Panc1 (cell line): ENCODE data around the gene ITPR2. TPM values are rescaled to one million over a fixed set of nuclear protein-coding genes. Genes with fewer than 3 reads are reported as not detected.

Experiments used
- ATAC-seq: fragments of 200-7000 bp; cut with Tn5 transposase; 2 replicates; pipeline ENCODE4 v1.9.1; 2020; ENCODE audit warnings: mild to moderate bottlenecking, moderate library complexity
- BruUV-seq: library from RNA; stranded (reverse); fragments of 400-500 nt; replicated peaks from 2 replicates; lab custom pipeline; 2021; lab: Mats Ljungman, UMichigan
- CTCF ChIA-PET: fragments of 300-600 bp; sonication (Branson Sonifier 250); formaldehyde crosslinking; loops from one replicate; lab custom pipeline; 2022; ENCODE audit warnings: antibody characterized with exemption; lab: Charles Lee
- POLR2A ChIA-PET: fragments of 300-600 bp; sonication (Branson Sonifier 250); formaldehyde crosslinking; loops from one replicate; lab custom pipeline; 2022; ENCODE audit warnings: antibody characterized with exemption; lab: Charles Lee
- DNase-seq: peaks from one replicate; pipeline ENCODE4 v3.0.0-alpha.2; 2010; ENCODE audit warnings: low read depth, low spot score
- H3K27ac ChIP-seq: 2 replicates; pipeline ENCODE4 v1.5.1; 2011; ENCODE audit warnings: mild to moderate bottlenecking, low read length, inconsistent platforms
- H3K27me3 ChIP-seq: fragments of 200-500 bp; sonication (Bioruptor generic); 2 replicates; pipeline ENCODE4 v1.6.0; 2014; ENCODE audit warnings: low read length, inconsistent platforms; ENCODE audit not compliant: control insufficient read depth, insufficient read depth
- H3K36me3 ChIP-seq: fragments of 200-500 bp; sonication (Bioruptor generic); 2 replicates; pipeline ENCODE4 v1.5.1; 2014; ENCODE audit warnings: inconsistent platforms, mild to moderate bottlenecking, low read length, moderate library complexity; ENCODE audit not compliant: control insufficient read depth, insufficient read depth
- H3K4me1 ChIP-seq: 2 replicates; pipeline ENCODE4 v1.5.1; 2011; ENCODE audit warnings: inconsistent platforms, mild to moderate bottlenecking, low read length, moderate library complexity; ENCODE audit not compliant: control insufficient read depth, insufficient read depth
- H3K4me3 ChIP-seq, 2 experiments: 2 replicates each; pipeline ENCODE4 v1.5.1; 2011 to 2012; ENCODE audit warnings: low read depth in 2 of 2, low read length in 2 of 2, mild to moderate bottlenecking in 2 of 2, inconsistent platforms in 1 of 2, moderate library complexity in 1 of 2
- H3K9me3 ChIP-seq: fragments of 200-500 bp; sonication (Bioruptor generic); 2 replicates; pipeline ENCODE4 v1.5.1; 2014; ENCODE audit warnings: low read depth, mild to moderate bottlenecking, inconsistent platforms, low read length, moderate library complexity; ENCODE audit not compliant: control insufficient read depth, insufficient read depth
- CTCF ChIP-seq: fragments of 450-650 bp; IDR thresholded peaks from 2 replicates; pipeline ENCODE4 v1.5.1; 2017; ENCODE audit warnings: mild to moderate bottlenecking
- POLR2AphosphoS5 ChIP-seq: IDR thresholded peaks from 2 replicates; pipeline ENCODE4 v1.6.1; 2012; ENCODE audit warnings: mild to moderate bottlenecking, low read depth, low read length, moderate library complexity
- REST ChIP-seq, 2 experiments: IDR thresholded peaks; 2 replicates each; pipeline ENCODE4 v1.6.1; 2011 to 2012; ENCODE audit warnings: low read depth in 2 of 2, control low read depth in 1 of 2, low read length in 1 of 2, mild to moderate bottlenecking in 1 of 2, moderate library complexity in 1 of 2; ENCODE audit not compliant: insufficient read depth in 1 of 2
- SIN3A ChIP-seq: IDR thresholded peaks from 2 replicates; pipeline ENCODE4 v1.6.1; 2012; ENCODE audit warnings: low read depth, mild to moderate bottlenecking, low read length, moderate library complexity, borderline replicate concordance; ENCODE audit not compliant: insufficient read depth
- TCF7L2 ChIP-seq: IDR thresholded peaks from 2 replicates; pipeline ENCODE4 v1.6.1; 2011; ENCODE audit warnings: mild to moderate bottlenecking, low read depth, low read length, inconsistent platforms
- in situ Hi-C: cut with HindIII; loops from 2 replicates; pipeline ENCODE4 v1.10.0; 2016; ENCODE audit warnings: low sequenced_read_pairs, low pct_unique_long_range_greater_than_20kb
- intact Hi-C: fragments of 100-400 bp; cut with micrococcal nuclease; formaldehyde crosslinking; loops from one replicate; pipeline ENCODE4 v1.10.0; 2022; ENCODE audit not compliant: unreplicated experiment
- total RNA-seq: library from RNA; stranded (reverse); gene quantifications from one replicate; pipeline ENCODE4 v1.2.1, GENCODE V29; 2021; ENCODE audit not compliant: unreplicated experiment

The ITPR2 gene
- total RNA-seq, 1 experiment from 2014 or later: 41.8 TPM

GRCh38 chr12:26643532-26644315 lies 189.3 kb downstream of the ITPR2 start:
- H3K27ac ChIP-seq: no peak overlapping the region
- POLR2A ChIA-PET: no interaction called here
- BruUV-seq: no TSS peak
- H3K4me3 ChIP-seq: no peak overlapping the region
- DNase-seq (no peak), ATAC-seq (no peak)
- H3K36me3 ChIP-seq: no peaks in the 10 kb centered on the region
- no peaks in the 10 kb centered on the region for H3K9me3 ChIP-seq
- intact Hi-C loops (no loop called here), in situ Hi-C loops (no loop called here)
- CTCF ChIA-PET: no interaction called here
- TF ChIP-seq POLR2AphosphoS5 (no peak), SIN3A (no peak), TCF7L2 (no peak), REST (IDR thresholded peaks at IDR 0.05; ENCODE audit: insufficient read depth in 1 of 2, low read depth in 2 of 2, low read length in 1 of 2) (no peak), CTCF (no peak)
- H3K4me1 ChIP-seq: no peaks in the 10 kb centered on the region
- no peaks in the 10 kb centered on the region for H3K27me3 ChIP-seq

GRCh38 chr12:26642361-26642760 lies 190.6 kb downstream of the ITPR2 start:
- BruUV-seq: no TSS peak
- in situ Hi-C loops: no loop called here
- TF ChIP-seq SIN3A (no peak), CTCF (no peak), TCF7L2 (no peak), REST (IDR thresholded peaks at IDR 0.05; ENCODE audit: insufficient read depth in 1 of 2, low read depth in 2 of 2, low read length in 1 of 2) (no peak), POLR2AphosphoS5 (no peak)

More at GRCh38 chr12:26642361-26642760, 190.6 kb downstream of the ITPR2 start:
- ChIA-PET POLR2A (interaction anchor here (0.7 kb wide), 1 partner anchor 438 kb away, joined by 3 read pairs; no protein-coding TSS in a partner anchor), CTCF (no interaction called here)
- Histone ChIP-seq H3K36me3 (no peaks in the 10 kb centered on the region), H3K9me3 (no peaks in the 10 kb centered on the region), H3K4me3 (no peak overlapping the region), H3K27me3 (no peaks in the 10 kb centered on the region), H3K4me1 (no peaks in the 10 kb centered on the region; the same call in 1 of the 2 replicates), H3K27ac (no peak overlapping the region)
- no peak for ATAC-seq
- intact Hi-C loops: no loop called here
- no peak for DNase-seq
